Mesenchymal stem cell (in vitro differentiated cells and primary cell): ENCODE results near the gene MPIG6B.

Source experiments
- DNase-seq: peaks from one replicate; pipeline ENCODE4 v3.0.0-alpha.2; 2013
- H2AFZ ChIP-seq: one replicate; pipeline ENCODE4 v1.6.1; 2013; ENCODE audit warnings: low read depth, mild to moderate bottlenecking, control low read depth, inconsistent platforms, low read length, moderate library complexity
- H2AK5ac ChIP-seq: 2 replicates; pipeline ENCODE4 v1.6.1; 2013; ENCODE audit warnings: low read length, moderate library complexity, mild to moderate bottlenecking, inconsistent platforms; ENCODE audit not compliant: severe bottlenecking
- H2BK120ac ChIP-seq: one replicate; pipeline ENCODE4 v1.6.1; 2013; ENCODE audit warnings: low read depth, mild to moderate bottlenecking, inconsistent platforms, low read length, moderate library complexity
- H2BK12ac ChIP-seq, 2 experiments: one replicate each; pipeline ENCODE4 v1.6.1; 2013; ENCODE audit warnings: inconsistent platforms in 2 of 2, low read length in 2 of 2, mild to moderate bottlenecking in 2 of 2, moderate library complexity in 2 of 2, control low read depth in 1 of 2
- H2BK15ac ChIP-seq: one replicate; pipeline ENCODE4 v1.6.1; 2013; ENCODE audit warnings: mild to moderate bottlenecking, low read depth, inconsistent platforms; ENCODE audit not compliant: poor library complexity, severe bottlenecking
- H2BK5ac ChIP-seq: 2 replicates; pipeline ENCODE4 v1.6.1; 2013; ENCODE audit warnings: low read depth, mild to moderate bottlenecking, low read length, control low read depth, inconsistent platforms; ENCODE audit not compliant: poor library complexity, severe bottlenecking
- H3K14ac ChIP-seq, 2 experiments: one replicate each; pipeline ENCODE4 v1.6.1; 2013; ENCODE audit warnings: inconsistent platforms in 2 of 2, low read length in 2 of 2, control low read depth in 1 of 2, mild to moderate bottlenecking in 1 of 2, moderate library complexity in 1 of 2
- H3K18ac ChIP-seq, 2 experiments: one replicate each; pipeline ENCODE4 v1.6.1; 2013; ENCODE audit warnings: inconsistent platforms in 2 of 2, low read length in 2 of 2, control low read depth in 1 of 2, low read depth in 1 of 2, mild to moderate bottlenecking in 1 of 2
- H3K23ac ChIP-seq, 2 experiments: one replicate each; pipeline ENCODE4 v1.6.1; 2013; ENCODE audit warnings: inconsistent platforms in 2 of 2, low read length in 2 of 2, mild to moderate bottlenecking in 2 of 2, moderate library complexity in 2 of 2, control low read depth in 1 of 2
- H3K27ac ChIP-seq: 2 replicates; pipeline ENCODE4 v1.5.1; 2013; ENCODE audit warnings: mild to moderate bottlenecking, moderate library complexity, low read length, control low read depth, inconsistent platforms; ENCODE audit not compliant: poor library complexity, severe bottlenecking
- H3K27me3 ChIP-seq, 2 experiments: 2 replicates each; pipeline versions ENCODE4 v1.6.1 to v1.7.0; 2013; ENCODE audit warnings: low read length in 2 of 2, mild to moderate bottlenecking in 2 of 2, moderate library complexity in 2 of 2, control low read depth in 1 of 2, inconsistent platforms in 1 of 2; ENCODE audit not compliant: control insufficient read depth in 1 of 2, insufficient read depth in 1 of 2
- H3K36me3 ChIP-seq, 2 experiments: 2 replicates each; pipeline versions ENCODE4 v1.6.1 to v1.7.0; 2013; ENCODE audit warnings: low read length in 2 of 2, control low read depth in 1 of 2, inconsistent platforms in 1 of 2, low read depth in 1 of 2, mild to moderate bottlenecking in 1 of 2; ENCODE audit not compliant: insufficient read depth in 2 of 2, control insufficient read depth in 1 of 2
- H3K4ac ChIP-seq, 2 experiments: one replicate each; pipeline ENCODE4 v1.6.1; 2013; ENCODE audit warnings: inconsistent platforms in 2 of 2, low read length in 2 of 2, mild to moderate bottlenecking in 2 of 2, moderate library complexity in 2 of 2, control low read depth in 1 of 2, low read depth in 1 of 2
- H3K4me1 ChIP-seq: 2 replicates; pipeline ENCODE4 v1.6.1; 2013; ENCODE audit warnings: low read depth, low read length, control low read depth; ENCODE audit not compliant: control insufficient read depth, insufficient read depth
- H3K4me2 ChIP-seq: 2 replicates; pipeline ENCODE4 v1.6.1; 2013; ENCODE audit warnings: low read length, mild to moderate bottlenecking, inconsistent platforms; ENCODE audit not compliant: poor library complexity, severe bottlenecking
- H3K4me3 ChIP-seq, 2 experiments: 2 replicates each; pipeline versions ENCODE4 v1.5.1 to v1.7.0; 2013; ENCODE audit warnings: low read length in 2 of 2, mild to moderate bottlenecking in 2 of 2, control low read depth in 1 of 2, low read depth in 1 of 2; ENCODE audit not compliant: insufficient read depth in 1 of 2
- H3K79me1 ChIP-seq: replicated peaks from 2 replicates; pipeline ENCODE4 v1.6.1; 2013; ENCODE audit warnings: mild to moderate bottlenecking, control low read depth, low read length, inconsistent platforms; ENCODE audit not compliant: poor library complexity, severe bottlenecking
- H3K9ac ChIP-seq: 2 replicates; pipeline ENCODE4 v1.7.0; 2013; ENCODE audit warnings: mild to moderate bottlenecking, low read length, moderate library complexity
- H3K9me3 ChIP-seq: 2 replicates; pipeline ENCODE4 v1.7.0; 2013; ENCODE audit warnings: mild to moderate bottlenecking, low read length; ENCODE audit not compliant: control insufficient read depth
- H4K8ac ChIP-seq: one replicate; pipeline ENCODE4 v1.6.1; 2013; ENCODE audit warnings: inconsistent platforms, mild to moderate bottlenecking, low read length, moderate library complexity
- H4K91ac ChIP-seq: one replicate; pipeline ENCODE4 v1.6.1; 2013; ENCODE audit warnings: mild to moderate bottlenecking, low read length, inconsistent platforms
- WGBS: methylation state at CpG from one replicate; pipeline ENCODE4 v1.1.7; 2013; ENCODE audit warnings: mixed read lengths; 5-methylcytosine and 5-hydroxymethylcytosine counted together

The MPIG6B gene

DNA sequence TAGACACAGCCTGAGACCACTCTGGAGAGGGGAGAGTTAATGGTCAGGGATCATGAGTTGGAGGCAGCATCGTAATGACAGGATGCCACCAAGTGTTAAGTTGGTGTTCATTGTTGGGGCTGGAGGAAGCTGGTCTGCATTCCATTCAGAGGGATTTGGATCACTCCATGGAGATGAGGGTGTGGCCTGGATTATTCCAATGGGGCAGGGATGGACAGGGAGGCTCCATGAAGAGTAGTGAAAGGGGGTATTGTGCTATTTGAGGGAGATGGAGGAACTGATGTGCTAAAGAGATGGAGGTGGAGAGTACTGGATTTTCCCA is 40.4 kb downstream of the MPIG6B start:
- Histone ChIP-seq H3K23ac (no peak overlapping the region), H3K36me3 (peaks cover 15 to 27% of the 10 kb centered on the region in 2 experiments), H2BK120ac (no peak overlapping the region), H3K9me3 (no peaks in the 10 kb centered on the region), H2BK15ac (peak overlapping the region; percentile 36), H3K79me1 (no peaks in the 10 kb centered on the region), H2AFZ (no peak overlapping the region), H3K9ac (peak overlapping the region; percentile 47), H4K8ac (peak overlapping the region; percentile 94), H3K27me3 (peaks cover 0 to 6% of the 10 kb centered on the region in 2 experiments), H3K18ac (peak overlapping the region; percentile 80 to 84), H2AK5ac (no peak overlapping the region), H3K4me2 (no peak overlapping the region), H3K4me3 (no peak overlapping the region), H4K91ac (peak overlapping the region; percentile 98), H3K4me1 (peaks cover 12% of the 10 kb centered on the region), H2BK5ac (no peak overlapping the region), H3K27ac (no peak overlapping the region), H2BK12ac (peak overlapping the region in 1 of 2 experiments; percentile 37), H3K4ac (peak overlapping the region; percentile 9 to 27), H3K14ac (peak overlapping the region in 1 of 2 experiments; percentile 28)
- 2% methylated on average over 1 of the region's 1 CpG for WGBS
- peak; percentile 36 for DNase-seq

GRCh38 chr6:31764198-31764597 is 41.0 kb downstream of the MPIG6B start:
- no peak overlapping the region for H2AFZ ChIP-seq
- H3K79me1 ChIP-seq, result no peaks in the 10 kb centered on the region
- H3K14ac ChIP-seq, result no peak overlapping the region
- H2AK5ac ChIP-seq, result no peak overlapping the region
- H2BK12ac ChIP-seq, result no peak overlapping the region
- no peak overlapping the region for H2BK15ac ChIP-seq
- peak overlapping the region in 1 of 2 experiments; percentile 37 for H3K18ac ChIP-seq
- 93% methylated on average over 3 of the region's 4 CpGs for WGBS
- DNase-seq, result no peak
- no peaks in the 10 kb centered on the region for H3K9me3 ChIP-seq
- peak overlapping the region; percentile 57 for H4K8ac ChIP-seq
- peaks cover 12% of the 10 kb centered on the region for H3K4me1 ChIP-seq
- peak overlapping the region; percentile 67 for H2BK120ac ChIP-seq
- H3K36me3 ChIP-seq, result peaks cover 15 to 24% of the 10 kb centered on the region in 2 experiments
- no peak overlapping the region for H3K4me3 ChIP-seq
- no peak overlapping the region for H3K27ac ChIP-seq
- no peak overlapping the region for H4K91ac ChIP-seq
- no peak overlapping the region for H2BK5ac ChIP-seq
- H3K23ac ChIP-seq, result no peak overlapping the region
- H3K4me2 ChIP-seq, result no peak overlapping the region
- no peak overlapping the region for H3K9ac ChIP-seq
- no peak overlapping the region for H3K4ac ChIP-seq
- peaks cover 0 to 6% of the 10 kb centered on the region in 2 experiments for H3K27me3 ChIP-seq

DNA sequence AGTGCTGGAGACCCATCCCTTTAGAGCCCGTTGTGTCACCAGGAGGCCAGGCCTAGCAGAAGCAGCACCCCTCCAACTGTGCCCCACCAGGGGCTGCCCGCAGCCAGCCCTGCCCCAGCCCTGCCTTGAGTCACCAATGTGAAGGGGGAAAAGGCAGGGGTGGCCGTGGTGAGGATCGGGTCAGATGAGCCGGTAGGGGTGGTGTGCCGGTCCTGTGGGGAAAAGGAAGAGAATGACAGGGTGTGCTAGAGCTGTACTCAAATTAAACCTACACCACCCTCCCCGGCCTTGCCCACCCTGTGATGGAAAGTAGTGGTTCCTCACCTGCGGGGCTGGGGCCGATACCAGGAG is 42.4 kb downstream of the MPIG6B start:
- peaks cover 12% of the 10 kb centered on the region for H3K4me1 ChIP-seq
- H2AK5ac ChIP-seq, result no peak overlapping the region
- 96% methylated on average over 5 of the region's 9 CpGs for WGBS
- no peak overlapping the region for H4K8ac ChIP-seq
- peaks cover 0 to 6% of the 10 kb centered on the region in 2 experiments for H3K27me3 ChIP-seq
- DNase-seq, result no peak
- no peak overlapping the region for H3K4ac ChIP-seq
- H3K4me3 ChIP-seq, result no peak overlapping the region
- H3K14ac ChIP-seq, result no peak overlapping the region
- H3K18ac ChIP-seq, result no peak overlapping the region
- H3K9ac ChIP-seq, result no peak overlapping the region
- no peak overlapping the region for H3K27ac ChIP-seq
- H2AFZ ChIP-seq, result no peak overlapping the region
- no peak overlapping the region for H2BK12ac ChIP-seq
- H3K36me3 ChIP-seq, result peaks cover 8 to 18% of the 10 kb centered on the region in 2 experiments
- H2BK5ac ChIP-seq, result no peak overlapping the region
- no peak overlapping the region for H2BK15ac ChIP-seq
- H3K79me1 ChIP-seq, result no peaks in the 10 kb centered on the region
- H2BK120ac ChIP-seq, result no peak overlapping the region
- H3K4me2 ChIP-seq, result no peak overlapping the region
- no peak overlapping the region for H4K91ac ChIP-seq
- no peak overlapping the region for H3K23ac ChIP-seq
- no peaks in the 10 kb centered on the region for H3K9me3 ChIP-seq

GRCh38 chr6:31765910-31766794 is 43.0 kb downstream of the MPIG6B start:
- no peak for DNase-seq
- Histone ChIP-seq H3K23ac (no peak overlapping the region), H3K27ac (no peak overlapping the region), H3K4me1 (peaks cover 12% of the 10 kb centered on the region), H4K91ac (peak overlapping the region; percentile 22), H2BK15ac (no peak overlapping the region), H3K4ac (no peak overlapping the region), H3K36me3 (peaks cover 8 to 12% of the 10 kb centered on the region in 2 experiments), H3K18ac (peak overlapping the region in 1 of 2 experiments; percentile 55), H3K9me3 (no peaks in the 10 kb centered on the region), H2AK5ac (no peak overlapping the region), H3K27me3 (peaks cover 0 to 6% of the 10 kb centered on the region in 2 experiments), H3K79me1 (no peaks in the 10 kb centered on the region), H2BK12ac (peak overlapping the region in 1 of 2 experiments; percentile 12), H3K4me3 (peak overlapping the region in 1 of 2 experiments; percentile 65), H3K14ac (no peak overlapping the region), H2BK120ac (no peak overlapping the region), H3K4me2 (peak overlapping the region; percentile 1), H3K9ac (peak overlapping the region; percentile 33), H2BK5ac (no peak overlapping the region), H4K8ac (peak overlapping the region; percentile 45), H2AFZ (peak overlapping the region; percentile 6)
- WGBS, result 49% methylated on average over 42 of the region's 42 CpGs
